Measurements from ENCODE around the gene NDUFA13. TPM values are rescaled to one million over a fixed set of nuclear protein-coding genes. Genes with fewer than 3 reads are reported as not detected.

Gene NDUFA13
- total and polyA plus RNA-seq, 7 donors, result 274 to 648 (median 534) TPM

DNA sequence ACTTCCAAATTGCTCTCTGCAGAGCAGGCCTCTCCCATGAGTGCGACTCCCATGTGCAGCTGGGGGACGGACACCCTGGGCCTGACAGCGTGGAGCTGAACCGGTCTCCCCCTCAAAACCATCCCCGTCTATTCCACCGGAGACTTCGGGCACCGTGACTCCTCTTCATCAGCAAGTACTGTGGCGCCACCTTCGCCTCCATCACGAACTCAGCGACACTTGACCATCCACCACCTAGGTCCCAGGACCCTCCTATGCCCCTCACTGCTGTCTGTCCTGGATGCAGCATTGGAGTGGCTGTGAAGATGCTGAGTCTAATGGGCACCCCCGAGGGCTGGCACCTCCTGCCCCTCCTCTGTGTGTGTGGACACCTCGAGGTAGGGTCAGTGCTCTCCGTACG is 42.6 kb downstream of the NDUFA13 start:
- WGBS, 3 donors, result 88 to 92% (median 90%) methylated on average over 16 of the region's 16 CpGs
- TF ChIP-seq, protein P1, sequence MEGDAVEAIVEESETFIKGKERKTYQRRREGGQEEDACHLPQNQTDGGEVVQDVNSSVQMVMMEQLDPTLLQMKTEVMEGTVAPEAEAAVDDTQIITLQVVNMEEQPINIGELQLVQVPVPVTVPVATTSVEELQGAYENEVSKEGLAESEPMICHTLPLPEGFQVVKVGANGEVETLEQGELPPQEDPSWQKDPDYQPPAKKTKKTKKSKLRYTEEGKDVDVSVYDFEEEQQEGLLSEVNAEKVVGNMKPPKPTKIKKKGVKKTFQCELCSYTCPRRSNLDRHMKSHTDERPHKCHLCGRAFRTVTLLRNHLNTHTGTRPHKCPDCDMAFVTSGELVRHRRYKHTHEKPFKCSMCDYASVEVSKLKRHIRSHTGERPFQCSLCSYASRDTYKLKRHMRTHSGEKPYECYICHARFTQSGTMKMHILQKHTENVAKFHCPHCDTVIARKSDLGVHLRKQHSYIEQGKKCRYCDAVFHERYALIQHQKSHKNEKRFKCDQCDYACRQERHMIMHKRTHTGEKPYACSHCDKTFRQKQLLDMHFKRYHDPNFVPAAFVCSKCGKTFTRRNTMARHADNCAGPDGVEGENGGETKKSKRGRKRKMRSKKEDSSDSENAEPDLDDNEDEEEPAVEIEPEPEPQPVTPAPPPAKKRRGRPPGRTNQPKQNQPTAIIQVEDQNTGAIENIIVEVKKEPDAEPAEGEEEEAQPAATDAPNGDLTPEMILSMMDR (IDR thresholded peaks at IDR 0.05), result no peak
- DNase-seq (no peak), ATAC-seq (no peak)
- Histone ChIP-seq H3K27ac (no peak overlapping the region), H3K36me3 (ENCODE audit: insufficient read depth in 1 of 2, low read depth in 1 of 2) (no peaks in the 10 kb centered on the region), H3K4me3 (no peak overlapping the region), H3K9me3 (no peaks in the 10 kb centered on the region), H3K4me1 (no peaks in the 10 kb centered on the region), H3K27me3 (ENCODE audit: insufficient read depth in 3 of 3, low read length in 2 of 3) (no peaks in the 10 kb centered on the region)
- intact Hi-C loops (cut with DNase I), result no loop called here

DNA sequence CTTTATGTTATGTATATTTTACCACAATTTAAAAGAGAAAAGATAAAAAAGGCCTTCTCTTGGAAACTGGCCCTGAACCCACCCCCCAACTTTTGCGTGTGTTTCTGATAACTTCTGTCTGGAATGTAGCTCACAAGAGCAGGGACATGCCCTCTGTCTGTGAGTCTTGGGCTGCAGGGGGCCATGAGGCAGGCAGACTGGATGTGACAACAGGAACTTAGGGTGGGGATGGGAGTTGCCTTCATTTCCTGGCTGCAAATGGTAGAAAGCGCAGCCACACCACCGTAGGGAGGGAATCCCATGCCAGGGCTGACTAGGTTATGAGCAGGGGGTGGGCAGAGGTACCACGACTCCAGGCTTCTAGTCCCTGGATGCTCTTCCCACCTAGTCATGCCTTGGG is 43.9 kb downstream of the NDUFA13 start:
- ATAC-seq, result no peak
- no peaks in the 10 kb centered on the region for H3K36me3 ChIP-seq (ENCODE audit: insufficient read depth in 1 of 2, low read depth in 1 of 2)
- intact Hi-C loops (cut with DNase I), result no loop called here
- H3K27me3 ChIP-seq (ENCODE audit: insufficient read depth in 3 of 3, low read length in 2 of 3), result no peaks in the 10 kb centered on the region
- no peaks in the 10 kb centered on the region for H3K9me3 ChIP-seq
- no peak overlapping the region for H3K4me3 ChIP-seq
- no peaks in the 10 kb centered on the region for H3K4me1 ChIP-seq
- TF ChIP-seq, protein P1 (IDR thresholded peaks at IDR 0.05), result no peak
- DNase-seq, result no peak
- no peak overlapping the region for H3K27ac ChIP-seq
- WGBS, 3 donors, result 60 to 71% (median 67%) methylated on average over 4 of the region's 4 CpGs

DNA sequence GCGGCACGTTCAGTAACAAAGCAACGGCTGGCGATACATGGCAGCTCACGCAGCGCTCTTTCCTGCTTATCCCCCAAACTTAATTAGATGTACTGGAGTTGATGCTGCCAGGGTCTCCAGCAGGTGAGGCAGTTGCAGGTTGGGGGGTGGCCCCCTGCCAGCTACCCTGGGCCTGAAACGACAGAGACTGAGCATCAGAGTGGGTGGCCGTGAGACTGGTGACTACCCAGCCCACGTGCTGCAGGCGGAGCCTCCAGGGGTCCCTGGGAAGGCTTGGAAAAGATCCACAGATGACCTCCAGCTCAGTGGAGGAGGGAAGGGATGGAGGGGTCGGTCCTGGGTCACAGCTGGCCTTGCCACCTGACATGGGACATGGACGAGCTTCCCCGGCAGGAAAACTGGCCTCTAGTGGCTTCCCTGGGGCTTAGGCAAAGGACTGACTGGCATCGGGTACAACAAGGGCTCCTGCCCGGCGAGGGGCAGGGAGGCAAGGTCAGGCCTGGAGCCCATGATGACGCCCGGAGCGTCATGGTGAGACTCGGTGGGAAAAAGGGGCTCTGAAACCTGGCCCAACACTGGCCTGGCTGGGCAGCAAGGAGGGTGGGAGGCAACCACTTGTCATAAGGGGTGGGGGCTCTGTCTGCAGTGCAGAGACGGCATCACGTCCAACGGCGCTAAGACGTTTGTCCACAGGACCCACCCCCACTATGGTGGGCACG is 46.1 kb downstream of the NDUFA13 start:
- no peaks in the 10 kb centered on the region for H3K9me3 ChIP-seq
- WGBS, 3 donors, result 75 to 79% (median 78%) methylated on average over 26 of the region's 26 CpGs
- H3K4me3 ChIP-seq, result no peak overlapping the region
- no peaks in the 10 kb centered on the region for H3K4me1 ChIP-seq
- TF ChIP-seq, protein P1 (IDR thresholded peaks at IDR 0.05), result no peak
- H3K27ac ChIP-seq, result no peak overlapping the region
- H3K36me3 ChIP-seq (ENCODE audit: insufficient read depth in 1 of 2, low read depth in 1 of 2), result no peaks in the 10 kb centered on the region
- H3K27me3 ChIP-seq (ENCODE audit: insufficient read depth in 3 of 3, low read length in 2 of 3), result no peaks in the 10 kb centered on the region
- intact Hi-C loops (cut with DNase I), result no loop called here
- DNase-seq (no peak), ATAC-seq (no peak)

DNA sequence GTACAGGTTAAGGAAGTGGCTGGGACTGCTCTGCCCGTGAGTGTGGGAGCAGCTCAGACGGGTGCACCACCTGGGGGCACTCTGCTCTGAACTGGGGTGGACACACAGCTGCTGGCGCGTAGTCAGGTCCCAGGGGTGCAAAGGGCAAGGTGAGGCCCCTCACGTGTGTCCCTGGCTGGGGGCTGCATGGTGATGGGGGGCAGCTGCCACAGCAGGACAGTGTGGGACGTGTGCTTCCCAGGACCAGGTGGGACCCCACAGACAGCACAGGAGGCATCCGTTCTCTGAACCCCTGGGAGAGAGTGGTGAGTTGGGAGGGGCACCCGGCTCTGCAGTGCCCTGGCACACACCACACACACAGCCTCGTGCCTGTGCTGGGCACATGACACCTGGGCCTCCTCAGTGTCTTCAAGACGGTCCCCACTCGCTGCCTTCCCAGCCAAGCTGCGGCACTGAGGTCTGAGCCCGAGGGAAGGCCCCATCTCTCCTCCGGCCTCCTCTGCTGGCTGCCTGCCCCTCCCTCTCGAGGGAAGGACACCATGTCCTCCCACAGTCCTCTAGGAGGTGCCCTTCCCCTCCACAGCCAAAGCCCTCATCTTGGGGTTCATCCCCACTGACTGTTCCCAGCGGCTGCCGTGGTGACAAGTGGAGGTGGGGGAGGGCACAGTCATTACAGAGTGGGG is 46.8 kb downstream of the NDUFA13 start:
- H3K36me3 ChIP-seq (ENCODE audit: insufficient read depth in 1 of 2, low read depth in 1 of 2), result no peaks in the 10 kb centered on the region
- no peak overlapping the region for H3K27ac ChIP-seq
- no peak overlapping the region for H3K4me3 ChIP-seq
- no peaks in the 10 kb centered on the region for H3K9me3 ChIP-seq
- TF ChIP-seq, protein P1 (IDR thresholded peaks at IDR 0.05), result no peak
- WGBS, 3 donors, result 65 to 73% (median 72%) methylated on average over 14 to 17 of the region's 17 CpGs
- no peak for DNase-seq
- no peaks in the 10 kb centered on the region for H3K4me1 ChIP-seq
- intact Hi-C loops (cut with DNase I), result no loop called here
- H3K27me3 ChIP-seq (ENCODE audit: insufficient read depth in 3 of 3, low read length in 2 of 3), result no peaks in the 10 kb centered on the region
- ATAC-seq, result no peak
